IPS DF 6.9 (cell line): ENCODE measurements around the gene TYW3.
"Not testable (repeated sequence)": the region's sequence is repeated elsewhere in the genome, so short reads cannot be mapped to it uniquely, and the experiment has no call there.

Source experiments
- DNase-seq: peaks from one replicate; pipeline ENCODE4 v3.0.0-alpha.2; 2013; ENCODE audit warnings: low read depth, low spot score
- H3K27ac ChIP-seq: one replicate; pipeline ENCODE4 v1.5.1; 2013; ENCODE audit warnings: low read length, control low read depth
- H3K27me3 ChIP-seq: 2 replicates; pipeline ENCODE4 v1.6.1; 2013; ENCODE audit warnings: mild to moderate bottlenecking, low read length; ENCODE audit not compliant: control insufficient read depth, insufficient read depth
- H3K36me3 ChIP-seq: 2 replicates; pipeline ENCODE4 v1.6.1; 2013; ENCODE audit warnings: low read length; ENCODE audit not compliant: control insufficient read depth, insufficient read depth
- H3K4me1 ChIP-seq: 2 replicates; pipeline ENCODE4 v1.6.1; 2013; ENCODE audit warnings: low read length; ENCODE audit not compliant: control insufficient read depth, insufficient read depth
- H3K4me3 ChIP-seq: 2 replicates; pipeline ENCODE4 v1.5.1; 2013; ENCODE audit warnings: mild to moderate bottlenecking, low read length
- H3K9me3 ChIP-seq: 2 replicates; pipeline ENCODE4 v1.6.1; 2013; ENCODE audit warnings: low read length, inconsistent platforms; ENCODE audit not compliant: control insufficient read depth, insufficient read depth
- WGBS: extraction: QIAGEN DNeasy Blood & Tissue Kit; methylation state at CpG from one replicate; pipeline ENCODE4 v1.1.7; 2013; ENCODE audit warnings: mixed read lengths, missing lambda C conversion rate; ENCODE audit not compliant: insufficient read length, insufficient coverage; 5-methylcytosine and 5-hydroxymethylcytosine counted together

TYW3 gene

DNA sequence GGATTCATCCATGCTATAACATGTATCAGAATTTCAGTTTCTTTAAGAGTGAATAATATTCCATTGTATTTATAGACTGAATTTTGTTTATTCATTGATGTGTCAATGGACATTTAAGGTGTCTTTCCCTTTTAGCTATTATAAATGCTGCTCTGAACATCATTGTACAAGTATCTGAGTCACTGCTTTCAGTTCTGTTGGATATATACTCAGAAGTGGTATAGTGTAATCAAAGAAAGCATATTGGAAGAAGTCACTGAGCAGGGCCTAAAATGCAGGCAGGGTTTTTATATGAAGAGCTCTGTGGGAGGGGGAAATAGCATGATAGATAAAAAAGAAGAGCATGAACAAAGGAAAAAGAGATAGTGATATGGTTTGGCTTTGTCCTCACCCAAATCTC lies 22.5 kb downstream of the TYW3 start:
- no peak overlapping the region for H3K4me3 ChIP-seq
- H3K4me1 ChIP-seq = no peaks in the 10 kb centered on the region; the same call in 1 of the 2 replicates
- no peak for DNase-seq
- no peak overlapping the region for H3K27ac ChIP-seq
- H3K9me3 ChIP-seq = no peaks in the 10 kb centered on the region; the same call in 1 of the 2 replicates
- H3K36me3 ChIP-seq = no peaks in the 10 kb centered on the region; the same call in 1 of the 2 replicates
- no peaks in the 10 kb centered on the region for H3K27me3 ChIP-seq

DNA sequence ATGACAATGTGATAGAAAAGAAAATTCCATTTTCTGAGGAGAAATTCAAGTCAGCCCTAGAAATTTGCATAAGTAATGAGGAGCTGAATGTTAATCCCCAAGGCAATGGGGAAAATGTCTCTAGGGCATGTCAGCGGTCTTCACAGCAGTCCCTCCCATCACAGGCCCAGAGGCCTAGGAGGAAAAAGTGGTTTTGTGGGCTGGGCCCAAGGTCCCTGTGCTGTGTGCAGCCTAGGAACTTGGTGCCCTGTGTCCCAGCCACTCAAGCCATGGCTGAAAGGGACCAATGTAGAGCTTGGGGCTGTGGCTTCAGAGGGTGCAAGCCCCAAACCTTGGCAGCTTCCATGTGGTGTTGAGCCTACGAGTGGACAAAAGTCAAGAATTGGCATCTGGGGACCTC lies 23.7 kb downstream of the TYW3 start:
- H3K36me3 ChIP-seq, H3K9me3 ChIP-seq, DNase-seq, H3K27ac ChIP-seq, H3K27me3 ChIP-seq, H3K4me1 ChIP-seq, H3K4me3 ChIP-seq: not testable (repeated sequence)
- WGBS = no CpG with 5 or more reads among the region's 2 CpGs

DNA sequence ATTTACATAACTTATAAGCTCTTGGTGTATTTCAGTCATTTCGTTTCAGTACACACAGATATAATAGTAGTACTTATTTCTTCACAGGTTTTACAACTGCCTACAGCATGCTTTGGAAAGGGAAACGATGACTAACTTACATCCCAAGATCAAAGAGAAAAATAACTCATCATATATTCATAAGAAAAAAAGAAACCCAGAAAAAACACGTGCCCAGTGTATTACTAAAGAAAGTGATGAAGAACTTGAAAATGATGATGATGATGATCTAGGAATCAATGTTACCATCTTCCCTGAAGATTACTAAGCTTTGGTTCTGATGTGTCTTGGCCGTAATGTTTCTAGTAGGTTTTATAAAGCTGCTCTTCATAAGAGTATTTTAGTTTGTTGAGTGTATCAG lies 30.9 kb downstream of the TYW3 start:
- no peaks in the 10 kb centered on the region for H3K36me3 ChIP-seq
- no peak overlapping the region for H3K4me3 ChIP-seq
- no peaks in the 10 kb centered on the region for H3K27me3 ChIP-seq
- H3K4me1 ChIP-seq = no peaks in the 10 kb centered on the region
- H3K27ac ChIP-seq = no peak overlapping the region
- DNase-seq = no peak
- H3K9me3 ChIP-seq = no peaks in the 10 kb centered on the region
- no CpG with 5 or more reads among the region's 4 CpGs for WGBS

DNA sequence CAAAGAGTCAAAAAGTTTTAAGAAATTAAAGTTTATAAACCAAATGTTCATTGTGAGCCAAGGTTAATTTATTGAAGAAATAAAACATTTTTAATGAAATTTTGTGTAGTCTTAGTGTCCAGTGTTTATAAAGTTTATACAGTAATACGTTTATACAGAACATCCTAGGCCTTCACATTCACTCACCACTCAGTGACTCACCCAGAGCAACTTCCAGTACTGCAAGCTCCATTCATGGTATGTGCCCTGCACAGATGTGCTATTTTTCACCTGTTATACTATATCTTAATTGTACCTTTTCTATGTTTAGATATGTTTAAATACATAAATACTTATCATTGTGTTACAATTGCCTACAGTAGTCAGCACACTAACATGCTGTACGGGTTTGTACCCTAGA lies 33.6 kb downstream of the TYW3 start:
- no peak for DNase-seq
- no peaks in the 10 kb centered on the region for H3K27me3 ChIP-seq
- no peaks in the 10 kb centered on the region for H3K36me3 ChIP-seq
- H3K27ac ChIP-seq = no peak overlapping the region
- WGBS = no CpG with 5 or more reads among the region's 2 CpGs
- no peaks in the 10 kb centered on the region for H3K9me3 ChIP-seq
- no peak overlapping the region for H3K4me3 ChIP-seq
- no peaks in the 10 kb centered on the region for H3K4me1 ChIP-seq

DNA sequence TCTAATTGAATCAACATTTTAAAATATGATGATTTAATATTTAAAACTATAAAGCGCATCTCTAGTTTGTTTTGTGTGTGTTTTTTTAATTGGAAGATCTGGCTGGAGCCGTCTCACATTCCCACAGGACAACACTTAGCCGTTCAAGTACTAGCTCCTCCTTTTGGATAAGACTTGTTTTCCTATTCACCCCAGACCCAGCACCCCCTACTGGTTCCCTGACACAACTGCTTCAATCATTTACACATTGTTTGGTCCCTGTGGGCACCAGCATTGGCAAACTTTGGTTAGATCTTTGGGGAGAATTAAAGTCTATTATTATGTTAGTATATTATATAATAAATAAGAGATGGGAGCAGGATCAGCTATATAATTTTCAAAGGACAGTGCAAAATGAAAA lies 34.5 kb downstream of the TYW3 start:
- DNase-seq = no peak

DNA sequence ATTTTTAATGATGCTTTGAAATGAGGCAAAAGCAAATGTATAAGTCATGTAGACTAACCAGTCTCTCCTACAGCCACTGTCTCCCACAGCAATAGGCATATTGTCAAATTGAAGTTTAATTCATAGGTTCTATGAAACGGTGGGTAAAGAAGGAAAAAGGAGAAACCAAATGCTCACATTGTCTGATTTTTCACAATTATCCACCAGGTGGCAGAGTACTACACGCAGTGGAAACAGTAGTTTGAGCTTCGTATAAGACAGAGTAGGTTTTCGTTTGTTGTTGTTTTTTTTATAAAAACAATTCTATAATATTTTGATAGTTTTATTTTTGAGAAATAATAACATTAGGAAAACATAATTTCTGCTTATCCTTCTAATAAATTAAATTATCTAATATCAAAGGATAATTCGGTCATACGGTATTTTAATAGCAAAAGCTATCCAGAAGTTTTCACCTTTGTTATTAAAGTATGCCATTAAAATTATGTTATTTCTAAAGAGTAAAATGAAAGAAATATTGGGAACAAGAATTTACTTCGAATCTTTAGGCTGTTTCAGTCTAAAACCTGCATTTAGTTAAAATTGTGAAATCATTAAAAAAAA lies 39.1 kb downstream of the TYW3 start:
- Histone ChIP-seq H3K27ac (no peak overlapping the region), H3K4me3 (no peak overlapping the region), H3K36me3 (no peaks in the 10 kb centered on the region), H3K27me3 (no peaks in the 10 kb centered on the region), H3K4me1 (no peaks in the 10 kb centered on the region), H3K9me3 (no peaks in the 10 kb centered on the region)
- no CpG with 5 or more reads among the region's 7 CpGs for WGBS
- no peak for DNase-seq

More for the DNA sequence above, 34.5 kb downstream of the TYW3 start:
- no peaks in the 10 kb centered on the region for H3K27me3 ChIP-seq
- WGBS = no CpG with 5 or more reads among the region's 3 CpGs
- no peaks in the 10 kb centered on the region for H3K36me3 ChIP-seq
- H3K4me1 ChIP-seq = no peaks in the 10 kb centered on the region
- no peaks in the 10 kb centered on the region for H3K9me3 ChIP-seq
- no peak overlapping the region for H3K4me3 ChIP-seq
- H3K27ac ChIP-seq = no peak overlapping the region

DNA sequence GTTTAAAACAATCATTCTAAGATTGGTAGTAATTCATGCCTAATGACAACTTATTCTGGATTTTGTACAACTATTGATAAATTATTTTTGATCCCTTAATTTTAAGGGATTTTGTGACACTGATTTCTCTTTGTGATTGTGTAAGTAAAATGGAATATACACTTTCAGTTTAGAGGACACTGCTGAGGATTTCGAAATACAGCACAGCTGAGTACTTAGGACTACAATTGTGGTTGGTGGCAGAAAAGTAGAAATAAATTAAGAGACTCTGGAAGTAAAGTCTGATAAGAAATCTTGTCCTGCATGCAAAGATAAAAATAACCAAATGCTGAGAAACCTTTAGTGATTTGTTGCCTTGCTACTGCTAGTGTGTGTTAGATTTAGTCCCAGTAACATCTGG lies 40.0 kb downstream of the TYW3 start:
- Histone ChIP-seq H3K36me3 (no peaks in the 10 kb centered on the region), H3K4me3 (no peak overlapping the region), H3K4me1 (no peaks in the 10 kb centered on the region), H3K27me3 (no peaks in the 10 kb centered on the region), H3K9me3 (no peaks in the 10 kb centered on the region), H3K27ac (no peak overlapping the region)
- WGBS = no CpG with 5 or more reads among the region's 1 CpG
- no peak for DNase-seq

DNA sequence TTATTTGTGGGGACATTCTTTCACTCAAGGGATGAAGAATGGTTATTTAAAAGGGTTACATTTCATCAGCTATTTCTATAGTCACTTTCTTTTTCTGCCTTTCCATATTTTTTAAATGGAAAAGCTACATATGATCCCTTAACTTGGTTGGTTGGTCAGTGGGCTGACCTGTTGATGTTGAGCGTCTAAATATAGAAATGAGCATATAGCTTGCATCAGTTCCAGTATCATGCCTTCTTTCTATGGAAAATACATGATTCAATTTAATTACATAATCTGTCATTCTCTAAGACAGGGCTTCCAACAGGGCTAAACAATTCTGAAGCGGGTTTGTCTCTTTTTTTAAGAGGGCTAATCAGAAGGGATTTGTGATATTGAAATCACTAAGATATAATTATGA lies 40.6 kb downstream of the TYW3 start:
- no peaks in the 10 kb centered on the region for H3K4me1 ChIP-seq
- H3K27ac ChIP-seq = no peak overlapping the region
- no CpG with 5 or more reads among the region's 2 CpGs for WGBS
- H3K4me3 ChIP-seq = no peak overlapping the region
- H3K27me3 ChIP-seq = no peaks in the 10 kb centered on the region
- no peaks in the 10 kb centered on the region for H3K36me3 ChIP-seq
- DNase-seq = no peak
- no peaks in the 10 kb centered on the region for H3K9me3 ChIP-seq

DNA sequence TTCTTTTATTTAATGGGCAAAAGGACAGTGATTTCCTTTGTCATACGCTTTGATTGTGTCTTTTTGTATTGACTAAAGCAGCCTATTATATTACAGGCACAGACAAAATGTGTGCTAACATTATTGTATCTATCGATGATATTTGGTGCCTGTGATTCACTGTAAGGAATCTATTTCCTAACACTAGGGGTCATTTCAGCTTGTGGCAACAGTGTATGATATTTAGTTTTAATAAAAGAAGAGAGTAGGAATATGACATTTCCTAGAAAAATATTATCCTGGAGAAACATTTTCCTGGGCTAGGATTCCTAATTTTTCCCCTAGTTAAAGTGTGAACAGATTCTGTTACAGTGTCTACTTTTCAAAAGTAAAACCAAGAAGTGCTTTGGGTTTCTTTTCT lies 42.8 kb downstream of the TYW3 start:
- H3K27me3 ChIP-seq = no peaks in the 10 kb centered on the region

DNA sequence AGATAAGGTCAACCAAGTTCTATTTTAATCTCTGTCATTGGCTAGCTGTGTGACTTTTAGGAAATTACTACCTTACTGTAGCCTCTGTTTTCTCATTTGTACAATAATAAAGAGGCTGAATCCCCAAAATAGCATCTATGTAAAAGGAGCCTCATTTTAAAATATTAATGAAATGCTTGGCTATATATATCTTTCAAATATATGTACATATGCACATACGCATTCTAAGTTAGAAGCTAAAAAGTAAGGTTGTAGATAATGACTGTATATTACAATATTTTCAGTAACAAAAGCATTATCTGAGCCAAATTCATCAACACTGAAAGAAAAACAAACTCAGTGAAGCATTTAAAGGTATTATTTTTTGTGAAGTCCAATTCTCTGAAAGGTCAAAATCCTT lies 44.6 kb downstream of the TYW3 start:
- Histone ChIP-seq H3K4me1 (no peaks in the 10 kb centered on the region), H3K4me3 (no peak overlapping the region), H3K27ac (no peak overlapping the region), H3K9me3 (no peaks in the 10 kb centered on the region), H3K36me3 (no peaks in the 10 kb centered on the region), H3K27me3 (no peaks in the 10 kb centered on the region)
- WGBS = no CpG with 5 or more reads among the region's 1 CpG
- DNase-seq = no peak

More for the DNA sequence above, 42.8 kb downstream of the TYW3 start:
- no peak for DNase-seq
- WGBS = no CpG with 5 or more reads among the region's 2 CpGs
- H3K4me3 ChIP-seq = no peak overlapping the region
- no peaks in the 10 kb centered on the region for H3K36me3 ChIP-seq
- no peaks in the 10 kb centered on the region for H3K4me1 ChIP-seq
- no peaks in the 10 kb centered on the region for H3K9me3 ChIP-seq
- H3K27ac ChIP-seq = no peak overlapping the region

DNA sequence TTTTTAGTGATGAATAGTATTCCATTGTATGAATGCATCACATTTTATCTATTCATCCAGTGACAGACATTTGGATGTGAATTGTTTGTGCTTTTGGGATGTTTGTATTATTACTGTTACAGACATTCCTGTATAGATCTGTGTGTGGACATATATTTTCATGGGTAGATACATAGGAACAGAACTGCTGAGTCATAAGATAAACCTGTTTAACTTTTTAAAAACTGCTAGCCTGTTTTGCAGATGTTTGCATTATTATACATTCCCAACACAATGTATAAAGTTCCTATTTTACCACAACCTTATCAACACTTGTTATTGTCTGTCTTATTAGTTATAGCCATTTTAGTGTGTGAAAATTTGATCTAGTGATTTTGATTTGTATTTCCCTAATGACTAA lies 46.8 kb downstream of the TYW3 start:
- DNase-seq = no peak
- no peaks in the 10 kb centered on the region for H3K9me3 ChIP-seq
- H3K36me3 ChIP-seq = no peaks in the 10 kb centered on the region
- no peak overlapping the region for H3K27ac ChIP-seq
- H3K4me3 ChIP-seq = no peak overlapping the region
- no peaks in the 10 kb centered on the region for H3K27me3 ChIP-seq
- H3K4me1 ChIP-seq = no peaks in the 10 kb centered on the region
